HepG2 (cell line): ENCODE measurements around the gene C1QBP. TPM values are rescaled to one million over a fixed set of nuclear protein-coding genes. Genes with fewer than 3 reads are reported as not detected.
A peak's percentile ranks its signal among the peaks of the same experiment; 100 is the strongest.

Experiments used
- BCL6 ChIP-seq: IDR thresholded peaks from 2 replicates; pipeline ENCODE4 v1.6.1; 2016; ENCODE audit warnings: missing genetic modification reagents, missing compliant biosample characterization
- CEBPB ChIP-seq: IDR thresholded peaks from 2 replicates; pipeline ENCODE4 v1.6.1; 2011; ENCODE audit warnings: low read depth, low read length, improper control_type of control experiment, borderline replicate concordance
- FOXA1 ChIP-seq, 2 experiments: fragments of 450-650 bp in 1 of 2; sonication (generic) in 1 of 2; formaldehyde crosslinking in 1 of 2; IDR thresholded peaks; 2 replicates each; pipeline versions ENCODE4 v1.4.0 to v1.6.1; 2016 to 2020; ENCODE audit warnings: missing genetic modification reagents in 1 of 2
- NR1H2 ChIP-seq: sonication (generic); formaldehyde crosslinking; IDR thresholded peaks from 2 replicates; pipeline ENCODE4 v1.8.1; 2022; ENCODE audit warnings: low read depth, missing genetic modification reagents, borderline replicate concordance
- NR2F2 ChIP-seq: IDR thresholded peaks from 2 replicates; pipeline ENCODE4 v1.6.1; 2012; ENCODE audit warnings: low read depth, inconsistent platforms, borderline replicate concordance
- PPARG ChIP-seq: conservative IDR thresholded peaks from 2 replicates; pipeline ENCODE4 v1.6.1; 2016; ENCODE audit warnings: missing biosample characterization, missing genetic modification reagents
- RORA ChIP-seq: sonication (generic); formaldehyde crosslinking; IDR thresholded peaks from 2 replicates; pipeline ENCODE4 v1.5.0; 2020; ENCODE audit warnings: mild to moderate bottlenecking, missing genetic modification reagents, moderate library complexity
- SAP130 ChIP-seq: IDR thresholded peaks from 2 replicates; pipeline ENCODE4 v1.6.1; 2016; ENCODE audit warnings: low read depth
- TARDBP ChIP-seq: sonication (generic); formaldehyde crosslinking; IDR thresholded peaks from 2 replicates; pipeline ENCODE4 v1.8.0; 2022; ENCODE audit warnings: mild to moderate bottlenecking, missing genetic modification reagents
- THAP11 ChIP-seq: IDR thresholded peaks from 2 replicates; pipeline ENCODE4 v1.6.1; 2016; ENCODE audit warnings: missing biosample characterization, missing genetic modification reagents
- WIZ ChIP-seq: sonication (generic); formaldehyde crosslinking; IDR thresholded peaks from 2 replicates; pipeline ENCODE4 v1.5.1; 2020; ENCODE audit warnings: mild to moderate bottlenecking, missing genetic modification reagents
- ZBTB1 ChIP-seq: sonication (generic); formaldehyde crosslinking; IDR thresholded peaks from 2 replicates; pipeline ENCODE4 v1.4.0; 2020; ENCODE audit warnings: missing genetic modification reagents, borderline replicate concordance
- ZNF496 ChIP-seq: sonication (generic); formaldehyde crosslinking; IDR thresholded peaks from 2 replicates; pipeline ENCODE4 v1.8.1; 2023; ENCODE audit warnings: mild to moderate bottlenecking, moderate library complexity, missing genetic modification reagents; ENCODE audit not compliant: insufficient replicate concordance
- ZNF598 ChIP-seq: sonication (generic); formaldehyde crosslinking; IDR thresholded peaks from 2 replicates; pipeline ENCODE4 v1.5.1; 2020; ENCODE audit warnings: mild to moderate bottlenecking, missing genetic modification reagents, borderline replicate concordance
- polyA plus RNA-seq, 8 experiments: library from polyadenylated mRNA; depleted of rRNA in 3 of 8; stranded (reverse) in 7 of 8; unstranded in 1 of 8; fragments of >200 nt; fragmentation: Illumina TruSeq in 4 of 8; extraction: Trizol in 4 of 8; gene quantifications; 2 replicates each; pipeline versions ENCODE4 v1.2.1 to v1.2.3, GENCODE V29; 2011 to 2016; ENCODE audit warnings: low read depth in 4 of 8, missing spikeins in 1 of 8, mixed read lengths in 1 of 8; ENCODE audit not compliant: insufficient read depth in 1 of 8
- total RNA-seq, 5 experiments: library from RNA; depleted of rRNA; stranded (reverse); fragments of >200 nt; fragmentation: Illumina TruSeq; extraction: Trizol; gene quantifications; 2 replicates each; pipeline ENCODE4 v1.2.3, GENCODE V29; 2016; ENCODE audit warnings: low read depth in 1 of 5
- TF ChIP-seq, protein P1 (sequence below): sonication (generic); formaldehyde crosslinking; IDR thresholded peaks from 2 replicates; pipeline ENCODE4 v1.4.0; 2020; ENCODE audit warnings: missing genetic modification reagents
- TF ChIP-seq, protein P2 (sequence below): sonication (generic); formaldehyde crosslinking; IDR thresholded peaks from 2 replicates; pipeline ENCODE4 v1.5.1; 2020; ENCODE audit warnings: missing genetic modification reagents, mild to moderate bottlenecking, borderline replicate concordance
- TF ChIP-seq, protein P3 (sequence below): sonication (generic); formaldehyde crosslinking; IDR thresholded peaks from 2 replicates; pipeline ENCODE4 v1.4.0; 2020; ENCODE audit warnings: missing genetic modification reagents
- TF ChIP-seq, protein P4 (sequence below): sonication (generic); formaldehyde crosslinking; IDR thresholded peaks from 2 replicates; pipeline ENCODE4 v1.4.0; 2020; ENCODE audit warnings: missing genetic modification reagents
- TF ChIP-seq, protein P5 (sequence below): sonication (generic); formaldehyde crosslinking; conservative IDR thresholded peaks from 2 replicates; pipeline ENCODE4 v1.4.0; 2020; ENCODE audit warnings: missing genetic modification reagents
- TF ChIP-seq, protein P6 (sequence below): sonication (generic); formaldehyde crosslinking; IDR thresholded peaks from 2 replicates; pipeline ENCODE4 v1.4.0; 2020; ENCODE audit warnings: missing genetic modification reagents, borderline replicate concordance

Gene C1QBP
- total and polyA plus RNA-seq, 2 of the 13 experiments (the other 11 are each of a cell fraction or from before 2014, with no cell fraction given), result 219 to 680 TPM

DNA sequence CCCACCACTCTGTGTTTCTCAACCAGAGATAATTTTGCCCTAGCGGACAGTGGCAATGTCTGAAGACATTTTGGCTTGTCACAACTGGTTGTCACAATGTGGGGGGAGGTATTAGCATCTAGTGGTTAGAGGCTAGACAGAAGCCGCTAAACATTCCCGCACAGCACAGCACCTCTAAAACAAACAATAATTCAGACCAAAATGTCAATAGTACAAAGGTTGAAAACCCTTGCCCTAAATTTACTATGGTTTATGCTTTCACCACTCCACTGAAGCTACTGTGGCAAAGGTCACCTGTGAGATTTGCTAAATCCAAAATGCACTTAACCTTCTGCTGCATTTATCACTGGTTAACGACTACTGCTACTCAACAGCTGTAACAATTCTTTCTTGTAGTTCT is 33.6 kb downstream of the C1QBP start (continued):
- TF ChIP-seq THAP11 (peak; percentile 50; the same call in 1 of the 2 replicates), TARDBP (CRISPR knock-in tag) (peak; percentile 82), SAP130 (CRISPR knock-in tag) (peak; percentile 79), FOXA1 (IDR thresholded peaks at IDR 0.05) (peak; percentile 76), FOXA1 (CRISPR knock-in tag; IDR thresholded peaks at IDR 0.05) (peak; percentile 72), RORA (CRISPR knock-in tag) (no peak), WIZ (CRISPR knock-in tag) (no peak), ZBTB1 (CRISPR knock-in tag) (no peak), CEBPB (0 out of 2 replicates have a peak, but pooled peaks have one; percentile 10), PPARG (peak; percentile 100), ZNF598 (CRISPR knock-in tag) (no peak), BCL6 (CRISPR knock-in tag) (peak; percentile 80), NR2F2 (peak; percentile 76), NR1H2 (CRISPR knock-in tag) (no peak), ZNF496 (CRISPR knock-in tag) (no peak)
- TF ChIP-seq, protein P1, sequence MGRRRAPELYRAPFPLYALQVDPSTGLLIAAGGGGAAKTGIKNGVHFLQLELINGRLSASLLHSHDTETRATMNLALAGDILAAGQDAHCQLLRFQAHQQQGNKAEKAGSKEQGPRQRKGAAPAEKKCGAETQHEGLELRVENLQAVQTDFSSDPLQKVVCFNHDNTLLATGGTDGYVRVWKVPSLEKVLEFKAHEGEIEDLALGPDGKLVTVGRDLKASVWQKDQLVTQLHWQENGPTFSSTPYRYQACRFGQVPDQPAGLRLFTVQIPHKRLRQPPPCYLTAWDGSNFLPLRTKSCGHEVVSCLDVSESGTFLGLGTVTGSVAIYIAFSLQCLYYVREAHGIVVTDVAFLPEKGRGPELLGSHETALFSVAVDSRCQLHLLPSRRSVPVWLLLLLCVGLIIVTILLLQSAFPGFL (CRISPR knock-in tag), result no peak
- TF ChIP-seq, protein P2, sequence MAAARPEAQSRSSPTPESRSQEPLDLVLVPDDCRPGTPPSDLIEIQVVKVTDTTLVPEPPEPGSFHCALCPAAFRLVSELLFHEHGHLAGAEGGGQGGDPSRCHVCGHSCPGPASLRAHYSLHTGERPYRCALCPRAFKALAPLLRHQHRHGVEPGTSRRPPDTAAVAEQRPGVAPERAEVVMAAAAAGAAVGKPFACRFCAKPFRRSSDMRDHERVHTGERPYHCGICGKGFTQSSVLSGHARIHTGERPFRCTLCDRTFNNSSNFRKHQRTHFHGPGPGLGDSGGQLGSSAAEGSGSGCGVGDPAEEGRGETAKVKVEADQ (CRISPR knock-in tag), result 0 out of 2 replicates have a peak, but pooled peaks have one; percentile 41
- TF ChIP-seq, protein P3, sequence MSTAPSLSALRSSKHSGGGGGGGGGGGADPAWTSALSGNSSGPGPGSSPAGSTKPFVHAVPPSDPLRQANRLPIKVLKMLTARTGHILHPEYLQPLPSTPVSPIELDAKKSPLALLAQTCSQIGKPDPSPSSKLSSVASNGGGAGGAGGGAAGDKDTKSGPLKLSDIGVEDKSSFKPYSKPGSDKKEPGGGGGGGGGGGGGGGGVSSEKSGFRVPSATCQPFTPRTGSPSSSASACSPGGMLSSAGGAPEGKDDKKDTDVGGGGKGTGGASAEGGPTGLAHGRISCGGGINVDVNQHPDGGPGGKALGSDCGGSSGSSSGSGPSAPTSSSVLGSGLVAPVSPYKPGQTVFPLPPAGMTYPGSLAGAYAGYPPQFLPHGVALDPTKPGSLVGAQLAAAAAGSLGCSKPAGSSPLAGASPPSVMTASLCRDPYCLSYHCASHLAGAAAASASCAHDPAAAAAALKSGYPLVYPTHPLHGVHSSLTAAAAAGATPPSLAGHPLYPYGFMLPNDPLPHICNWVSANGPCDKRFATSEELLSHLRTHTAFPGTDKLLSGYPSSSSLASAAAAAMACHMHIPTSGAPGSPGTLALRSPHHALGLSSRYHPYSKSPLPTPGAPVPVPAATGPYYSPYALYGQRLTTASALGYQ, result 0 out of 2 replicates have a peak, but pooled peaks have one; percentile 63
- TF ChIP-seq, protein P4, sequence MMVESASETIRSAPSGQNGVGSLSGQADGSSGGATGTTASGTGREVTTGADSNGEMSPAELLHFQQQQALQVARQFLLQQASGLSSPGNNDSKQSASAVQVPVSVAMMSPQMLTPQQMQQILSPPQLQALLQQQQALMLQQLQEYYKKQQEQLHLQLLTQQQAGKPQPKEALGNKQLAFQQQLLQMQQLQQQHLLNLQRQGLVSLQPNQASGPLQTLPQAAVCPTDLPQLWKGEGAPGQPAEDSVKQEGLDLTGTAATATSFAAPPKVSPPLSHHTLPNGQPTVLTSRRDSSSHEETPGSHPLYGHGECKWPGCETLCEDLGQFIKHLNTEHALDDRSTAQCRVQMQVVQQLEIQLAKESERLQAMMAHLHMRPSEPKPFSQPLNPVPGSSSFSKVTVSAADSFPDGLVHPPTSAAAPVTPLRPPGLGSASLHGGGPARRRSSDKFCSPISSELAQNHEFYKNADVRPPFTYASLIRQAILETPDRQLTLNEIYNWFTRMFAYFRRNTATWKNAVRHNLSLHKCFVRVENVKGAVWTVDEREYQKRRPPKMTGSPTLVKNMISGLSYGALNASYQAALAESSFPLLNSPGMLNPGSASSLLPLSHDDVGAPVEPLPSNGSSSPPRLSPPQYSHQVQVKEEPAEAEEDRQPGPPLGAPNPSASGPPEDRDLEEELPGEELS (CRISPR knock-in tag), result peak; percentile 76
- TF ChIP-seq, protein P5, sequence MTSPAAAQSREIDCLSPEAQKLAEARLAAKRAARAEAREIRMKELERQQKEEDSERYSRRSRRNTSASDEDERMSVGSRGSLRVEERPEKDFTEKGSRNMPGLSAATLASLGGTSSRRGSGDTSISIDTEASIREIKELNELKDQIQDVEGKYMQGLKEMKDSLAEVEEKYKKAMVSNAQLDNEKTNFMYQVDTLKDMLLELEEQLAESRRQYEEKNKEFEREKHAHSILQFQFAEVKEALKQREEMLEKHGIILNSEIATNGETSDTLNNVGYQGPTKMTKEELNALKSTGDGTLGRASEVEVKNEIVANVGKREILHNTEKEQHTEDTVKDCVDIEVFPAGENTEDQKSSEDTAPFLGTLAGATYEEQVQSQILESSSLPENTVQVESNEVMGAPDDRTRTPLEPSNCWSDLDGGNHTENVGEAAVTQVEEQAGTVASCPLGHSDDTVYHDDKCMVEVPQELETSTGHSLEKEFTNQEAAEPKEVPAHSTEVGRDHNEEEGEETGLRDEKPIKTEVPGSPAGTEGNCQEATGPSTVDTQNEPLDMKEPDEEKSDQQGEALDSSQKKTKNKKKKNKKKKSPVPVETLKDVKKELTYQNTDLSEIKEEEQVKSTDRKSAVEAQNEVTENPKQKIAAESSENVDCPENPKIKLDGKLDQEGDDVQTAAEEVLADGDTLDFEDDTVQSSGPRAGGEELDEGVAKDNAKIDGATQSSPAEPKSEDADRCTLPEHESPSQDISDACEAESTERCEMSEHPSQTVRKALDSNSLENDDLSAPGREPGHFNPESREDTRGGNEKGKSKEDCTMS, result no peak
- TF ChIP-seq, protein P6, sequence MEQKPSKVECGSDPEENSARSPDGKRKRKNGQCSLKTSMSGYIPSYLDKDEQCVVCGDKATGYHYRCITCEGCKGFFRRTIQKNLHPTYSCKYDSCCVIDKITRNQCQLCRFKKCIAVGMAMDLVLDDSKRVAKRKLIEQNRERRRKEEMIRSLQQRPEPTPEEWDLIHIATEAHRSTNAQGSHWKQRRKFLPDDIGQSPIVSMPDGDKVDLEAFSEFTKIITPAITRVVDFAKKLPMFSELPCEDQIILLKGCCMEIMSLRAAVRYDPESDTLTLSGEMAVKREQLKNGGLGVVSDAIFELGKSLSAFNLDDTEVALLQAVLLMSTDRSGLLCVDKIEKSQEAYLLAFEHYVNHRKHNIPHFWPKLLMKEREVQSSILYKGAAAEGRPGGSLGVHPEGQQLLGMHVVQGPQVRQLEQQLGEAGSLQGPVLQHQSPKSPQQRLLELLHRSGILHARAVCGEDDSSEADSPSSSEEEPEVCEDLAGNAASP (CRISPR knock-in tag), result 0 out of 2 replicates have a peak, but pooled peaks have one; percentile 25
